K562 (cell line): ENCODE measurements around the gene RABL6. TPM values are rescaled to one million over a fixed set of nuclear protein-coding genes. Genes with fewer than 3 reads are reported as not detected.

Experiments used
- CHD4 ChIP-seq: fragments of 200-600 bp; sonication (generic); IDR thresholded peaks from 3 replicates; pipeline ENCODE4 v1.6.1; 2012; ENCODE audit warnings: low read depth, mild to moderate bottlenecking, mixed read lengths, low read length, inconsistent platforms; ENCODE audit not compliant: insufficient read depth, insufficient replicate concordance, poor library complexity, severe bottlenecking
- ETV6 ChIP-seq, 3 experiments: fragments of 150-350 bp in 1 of 3; sonication (generic) in 1 of 3; formaldehyde crosslinking in 1 of 3; IDR thresholded peaks; 2 replicates each; pipeline versions ENCODE4 v1.6.1 to v1.8.0; 2014 to 2022; ENCODE audit warnings: borderline replicate concordance in 2 of 3, low read depth in 2 of 3, antibody characterized with exemption in 1 of 3, low read length in 1 of 3, mild to moderate bottlenecking in 1 of 3, missing genetic modification reagents in 1 of 3
- NONO ChIP-seq, 2 experiments: fragments of 200-400 bp in 1 of 2; fragments of 450-650 bp in 1 of 2; formaldehyde crosslinking in 1 of 2; IDR thresholded peaks; 2 replicates each; pipeline ENCODE4 v1.6.1; 2017; ENCODE audit warnings: low read depth in 2 of 2, mild to moderate bottlenecking in 2 of 2, moderate library complexity in 2 of 2, low read length in 1 of 2
- ZBTB17 ChIP-seq: fragments of 450-650 bp; formaldehyde crosslinking; IDR thresholded peaks from 2 replicates; pipeline ENCODE4 v1.4.0; 2020; ENCODE audit warnings: mild to moderate bottlenecking
- polyA plus RNA-seq, 8 experiments: library from polyadenylated mRNA; depleted of rRNA in 4 of 8; stranded (reverse) in 5 of 8; unstranded in 3 of 8; fragments of >200 nt; fragmentation: Nextera tagmentation in 2 of 8; fragmentation: Illumina TruSeq in 1 of 8; extraction: Ambion mirVana in 2 of 8; extraction: Trizol in 1 of 8; gene quantifications; 2 replicates each; pipeline versions ENCODE4 v1.2.1 to v1.2.3, GENCODE V29; 2011 to 2014; ENCODE audit warnings: inconsistent platforms in 1 of 8, missing spikeins in 1 of 8
- total RNA-seq, 7 experiments: library from RNA; depleted of rRNA in 6 of 7; stranded (reverse); fragments of >200 nt in 6 of 7; fragmentation: Illumina TruSeq in 2 of 7; extraction: Trizol in 2 of 7; gene quantifications; 2 replicates each; pipeline versions ENCODE4 v1.2.1 to v1.2.3, GENCODE V29; 2011 to 2021; ENCODE audit warnings: low replicate concordance in 1 of 7
- TF ChIP-seq, protein P1 (sequence below): fragments of 200-600 bp; sonication (generic); IDR thresholded peaks from one replicate; pipeline ENCODE4 v1.6.1; 2012; ENCODE audit warnings: mild to moderate bottlenecking, low read depth, low read length, inconsistent platforms
- TF ChIP-seq, protein P2 (sequence below): fragments of 450-650 bp; conservative IDR thresholded peaks from 2 replicates; pipeline ENCODE4 v1.6.1; 2016; ENCODE audit warnings: missing genetic modification characterization, low read depth, mild to moderate bottlenecking, control low read depth, missing compliant biosample characterization
- TF ChIP-seq, protein P3 (sequence below): fragments of 250-450 bp; sonication (Bioruptor Pico); IDR thresholded peaks from 2 replicates; pipeline ENCODE4 v1.5.0; 2021; ENCODE audit warnings: mild to moderate bottlenecking, borderline replicate concordance
- TF ChIP-seq, protein P4 (sequence below): fragments of 250-450 bp; sonication (Bioruptor Pico); IDR thresholded peaks from 2 replicates; pipeline ENCODE4 v1.8.0; 2021; ENCODE audit warnings: borderline replicate concordance, mild to moderate bottlenecking, moderate library complexity; ENCODE audit not compliant: poor library complexity, severe bottlenecking
- TF ChIP-seq, protein P5 (sequence below): fragments of 250-450 bp; sonication (Bioruptor Pico); IDR thresholded peaks from 2 replicates; pipeline ENCODE4 v1.6.1; 2021; ENCODE audit warnings: mild to moderate bottlenecking

RABL6 gene
- total and polyA plus RNA-seq, 9 of the 15 experiments (the other 6 are each of a cell fraction or from before 2014, with no cell fraction given), result 5.6 to 181 (median 84.5) TPM

DNA sequence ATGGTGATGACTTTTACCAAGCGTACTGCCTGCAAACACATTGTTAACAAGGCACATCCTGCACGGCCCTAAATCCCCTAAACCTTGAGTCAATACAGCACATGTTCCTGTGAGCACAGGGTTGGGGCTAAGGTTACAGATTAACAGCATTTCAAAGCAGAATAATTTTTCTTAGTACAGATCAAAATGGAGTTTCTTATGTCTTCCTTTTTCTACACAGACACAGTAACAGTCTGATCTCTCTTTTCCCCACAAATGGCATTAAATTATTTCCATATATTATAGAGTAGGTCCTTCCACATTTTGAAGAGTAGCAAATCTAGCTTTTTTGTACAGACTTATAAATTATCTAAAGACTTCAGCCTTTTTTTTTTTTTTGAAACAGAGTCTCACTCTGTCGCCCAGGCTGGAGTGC lies 18.2 kb upstream of the RABL6 start (continued):
- TF ChIP-seq, protein P1, sequence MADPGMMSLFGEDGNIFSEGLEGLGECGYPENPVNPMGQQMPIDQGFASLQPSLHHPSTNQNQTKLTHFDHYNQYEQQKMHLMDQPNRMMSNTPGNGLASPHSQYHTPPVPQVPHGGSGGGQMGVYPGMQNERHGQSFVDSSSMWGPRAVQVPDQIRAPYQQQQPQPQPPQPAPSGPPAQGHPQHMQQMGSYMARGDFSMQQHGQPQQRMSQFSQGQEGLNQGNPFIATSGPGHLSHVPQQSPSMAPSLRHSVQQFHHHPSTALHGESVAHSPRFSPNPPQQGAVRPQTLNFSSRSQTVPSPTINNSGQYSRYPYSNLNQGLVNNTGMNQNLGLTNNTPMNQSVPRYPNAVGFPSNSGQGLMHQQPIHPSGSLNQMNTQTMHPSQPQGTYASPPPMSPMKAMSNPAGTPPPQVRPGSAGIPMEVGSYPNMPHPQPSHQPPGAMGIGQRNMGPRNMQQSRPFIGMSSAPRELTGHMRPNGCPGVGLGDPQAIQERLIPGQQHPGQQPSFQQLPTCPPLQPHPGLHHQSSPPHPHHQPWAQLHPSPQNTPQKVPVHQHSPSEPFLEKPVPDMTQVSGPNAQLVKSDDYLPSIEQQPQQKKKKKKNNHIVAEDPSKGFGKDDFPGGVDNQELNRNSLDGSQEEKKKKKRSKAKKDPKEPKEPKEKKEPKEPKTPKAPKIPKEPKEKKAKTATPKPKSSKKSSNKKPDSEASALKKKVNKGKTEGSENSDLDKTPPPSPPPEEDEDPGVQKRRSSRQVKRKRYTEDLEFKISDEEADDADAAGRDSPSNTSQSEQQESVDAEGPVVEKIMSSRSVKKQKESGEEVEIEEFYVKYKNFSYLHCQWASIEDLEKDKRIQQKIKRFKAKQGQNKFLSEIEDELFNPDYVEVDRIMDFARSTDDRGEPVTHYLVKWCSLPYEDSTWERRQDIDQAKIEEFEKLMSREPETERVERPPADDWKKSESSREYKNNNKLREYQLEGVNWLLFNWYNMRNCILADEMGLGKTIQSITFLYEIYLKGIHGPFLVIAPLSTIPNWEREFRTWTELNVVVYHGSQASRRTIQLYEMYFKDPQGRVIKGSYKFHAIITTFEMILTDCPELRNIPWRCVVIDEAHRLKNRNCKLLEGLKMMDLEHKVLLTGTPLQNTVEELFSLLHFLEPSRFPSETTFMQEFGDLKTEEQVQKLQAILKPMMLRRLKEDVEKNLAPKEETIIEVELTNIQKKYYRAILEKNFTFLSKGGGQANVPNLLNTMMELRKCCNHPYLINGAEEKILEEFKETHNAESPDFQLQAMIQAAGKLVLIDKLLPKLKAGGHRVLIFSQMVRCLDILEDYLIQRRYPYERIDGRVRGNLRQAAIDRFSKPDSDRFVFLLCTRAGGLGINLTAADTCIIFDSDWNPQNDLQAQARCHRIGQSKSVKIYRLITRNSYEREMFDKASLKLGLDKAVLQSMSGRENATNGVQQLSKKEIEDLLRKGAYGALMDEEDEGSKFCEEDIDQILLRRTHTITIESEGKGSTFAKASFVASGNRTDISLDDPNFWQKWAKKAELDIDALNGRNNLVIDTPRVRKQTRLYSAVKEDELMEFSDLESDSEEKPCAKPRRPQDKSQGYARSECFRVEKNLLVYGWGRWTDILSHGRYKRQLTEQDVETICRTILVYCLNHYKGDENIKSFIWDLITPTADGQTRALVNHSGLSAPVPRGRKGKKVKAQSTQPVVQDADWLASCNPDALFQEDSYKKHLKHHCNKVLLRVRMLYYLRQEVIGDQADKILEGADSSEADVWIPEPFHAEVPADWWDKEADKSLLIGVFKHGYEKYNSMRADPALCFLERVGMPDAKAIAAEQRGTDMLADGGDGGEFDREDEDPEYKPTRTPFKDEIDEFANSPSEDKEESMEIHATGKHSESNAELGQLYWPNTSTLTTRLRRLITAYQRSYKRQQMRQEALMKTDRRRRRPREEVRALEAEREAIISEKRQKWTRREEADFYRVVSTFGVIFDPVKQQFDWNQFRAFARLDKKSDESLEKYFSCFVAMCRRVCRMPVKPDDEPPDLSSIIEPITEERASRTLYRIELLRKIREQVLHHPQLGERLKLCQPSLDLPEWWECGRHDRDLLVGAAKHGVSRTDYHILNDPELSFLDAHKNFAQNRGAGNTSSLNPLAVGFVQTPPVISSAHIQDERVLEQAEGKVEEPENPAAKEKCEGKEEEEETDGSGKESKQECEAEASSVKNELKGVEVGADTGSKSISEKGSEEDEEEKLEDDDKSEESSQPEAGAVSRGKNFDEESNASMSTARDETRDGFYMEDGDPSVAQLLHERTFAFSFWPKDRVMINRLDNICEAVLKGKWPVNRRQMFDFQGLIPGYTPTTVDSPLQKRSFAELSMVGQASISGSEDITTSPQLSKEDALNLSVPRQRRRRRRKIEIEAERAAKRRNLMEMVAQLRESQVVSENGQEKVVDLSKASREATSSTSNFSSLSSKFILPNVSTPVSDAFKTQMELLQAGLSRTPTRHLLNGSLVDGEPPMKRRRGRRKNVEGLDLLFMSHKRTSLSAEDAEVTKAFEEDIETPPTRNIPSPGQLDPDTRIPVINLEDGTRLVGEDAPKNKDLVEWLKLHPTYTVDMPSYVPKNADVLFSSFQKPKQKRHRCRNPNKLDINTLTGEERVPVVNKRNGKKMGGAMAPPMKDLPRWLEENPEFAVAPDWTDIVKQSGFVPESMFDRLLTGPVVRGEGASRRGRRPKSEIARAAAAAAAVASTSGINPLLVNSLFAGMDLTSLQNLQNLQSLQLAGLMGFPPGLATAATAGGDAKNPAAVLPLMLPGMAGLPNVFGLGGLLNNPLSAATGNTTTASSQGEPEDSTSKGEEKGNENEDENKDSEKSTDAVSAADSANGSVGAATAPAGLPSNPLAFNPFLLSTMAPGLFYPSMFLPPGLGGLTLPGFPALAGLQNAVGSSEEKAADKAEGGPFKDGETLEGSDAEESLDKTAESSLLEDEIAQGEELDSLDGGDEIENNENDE, result no peak
- TF ChIP-seq, protein P2, sequence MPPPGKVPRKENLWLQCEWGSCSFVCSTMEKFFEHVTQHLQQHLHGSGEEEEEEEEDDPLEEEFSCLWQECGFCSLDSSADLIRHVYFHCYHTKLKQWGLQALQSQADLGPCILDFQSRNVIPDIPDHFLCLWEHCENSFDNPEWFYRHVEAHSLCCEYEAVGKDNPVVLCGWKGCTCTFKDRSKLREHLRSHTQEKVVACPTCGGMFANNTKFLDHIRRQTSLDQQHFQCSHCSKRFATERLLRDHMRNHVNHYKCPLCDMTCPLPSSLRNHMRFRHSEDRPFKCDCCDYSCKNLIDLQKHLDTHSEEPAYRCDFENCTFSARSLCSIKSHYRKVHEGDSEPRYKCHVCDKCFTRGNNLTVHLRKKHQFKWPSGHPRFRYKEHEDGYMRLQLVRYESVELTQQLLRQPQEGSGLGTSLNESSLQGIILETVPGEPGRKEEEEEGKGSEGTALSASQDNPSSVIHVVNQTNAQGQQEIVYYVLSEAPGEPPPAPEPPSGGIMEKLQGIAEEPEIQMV (tag), result peak; percentile 85
- TF ChIP-seq, protein P3, sequence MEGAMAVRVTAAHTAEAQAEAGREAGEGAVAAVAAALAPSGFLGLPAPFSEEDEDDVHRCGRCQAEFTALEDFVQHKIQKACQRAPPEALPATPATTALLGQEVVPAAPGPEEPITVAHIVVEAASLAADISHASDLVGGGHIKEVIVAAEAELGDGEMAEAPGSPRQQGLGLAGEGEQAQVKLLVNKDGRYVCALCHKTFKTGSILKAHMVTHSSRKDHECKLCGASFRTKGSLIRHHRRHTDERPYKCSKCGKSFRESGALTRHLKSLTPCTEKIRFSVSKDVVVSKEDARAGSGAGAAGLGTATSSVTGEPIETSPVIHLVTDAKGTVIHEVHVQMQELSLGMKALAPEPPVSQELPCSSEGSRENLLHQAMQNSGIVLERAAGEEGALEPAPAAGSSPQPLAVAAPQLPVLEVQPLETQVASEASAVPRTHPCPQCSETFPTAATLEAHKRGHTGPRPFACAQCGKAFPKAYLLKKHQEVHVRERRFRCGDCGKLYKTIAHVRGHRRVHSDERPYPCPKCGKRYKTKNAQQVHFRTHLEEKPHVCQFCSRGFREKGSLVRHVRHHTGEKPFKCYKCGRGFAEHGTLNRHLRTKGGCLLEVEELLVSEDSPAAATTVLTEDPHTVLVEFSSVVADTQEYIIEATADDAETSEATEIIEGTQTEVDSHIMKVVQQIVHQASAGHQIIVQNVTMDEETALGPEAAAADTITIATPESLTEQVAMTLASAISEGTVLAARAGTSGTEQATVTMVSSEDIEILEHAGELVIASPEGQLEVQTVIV, result 0 out of 2 replicates have a peak, but pooled peaks have one; percentile 60
- TF ChIP-seq ETV6 (IDR thresholded peaks at IDR 0.05; ENCODE audit: borderline replicate concordance in 1 of 2, low read depth in 2 of 2, low read length in 1 of 2) (no peak), ETV6 (CRISPR knock-in tag; IDR thresholded peaks at IDR 0.05; ENCODE audit: borderline replicate concordance) (no peak), NONO (IDR thresholded peaks at IDR 0.05; ENCODE audit: low read depth in 2 of 2, low read length in 1 of 2) (no peak), CHD4 (no peak), ZBTB17 (peak; percentile 90)
- TF ChIP-seq, protein P4, sequence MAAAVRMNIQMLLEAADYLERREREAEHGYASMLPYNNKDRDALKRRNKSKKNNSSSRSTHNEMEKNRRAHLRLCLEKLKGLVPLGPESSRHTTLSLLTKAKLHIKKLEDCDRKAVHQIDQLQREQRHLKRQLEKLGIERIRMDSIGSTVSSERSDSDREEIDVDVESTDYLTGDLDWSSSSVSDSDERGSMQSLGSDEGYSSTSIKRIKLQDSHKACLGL (CRISPR knock-in tag), result peak; percentile 65
- TF ChIP-seq, protein P5, sequence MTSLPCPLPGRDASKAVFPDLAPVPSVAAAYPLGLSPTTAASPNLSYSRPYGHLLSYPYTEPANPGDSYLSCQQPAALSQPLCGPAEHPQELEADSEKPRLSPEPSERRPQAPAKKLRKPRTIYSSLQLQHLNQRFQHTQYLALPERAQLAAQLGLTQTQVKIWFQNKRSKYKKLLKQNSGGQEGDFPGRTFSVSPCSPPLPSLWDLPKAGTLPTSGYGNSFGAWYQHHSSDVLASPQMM (CRISPR knock-in tag), result no peak
